Retinal pigment epithelial cell (primary cell): ENCODE results near the gene CALML6.

Experiments used
- DNase-seq: peaks from one replicate; pipeline ENCODE4 v3.0.0-alpha.2; 2010; ENCODE audit warnings: low read depth
- H3K4me3 ChIP-seq: 2 replicates; pipeline ENCODE4 v1.5.1; 2011; ENCODE audit warnings: mild to moderate bottlenecking, low read length, control low read depth, moderate library complexity
- TF ChIP-seq, protein P1 (sequence below): conservative IDR thresholded peaks from 2 replicates; pipeline ENCODE4 v1.5.1; 2011; ENCODE audit warnings: low read depth, low read length, control low read depth, inconsistent platforms

CALML6 gene

GRCh38 chr1:1947493-1947892 lies 32.4 kb downstream of the CALML6 start:
- DNase-seq = no peak
- TF ChIP-seq, protein P1, sequence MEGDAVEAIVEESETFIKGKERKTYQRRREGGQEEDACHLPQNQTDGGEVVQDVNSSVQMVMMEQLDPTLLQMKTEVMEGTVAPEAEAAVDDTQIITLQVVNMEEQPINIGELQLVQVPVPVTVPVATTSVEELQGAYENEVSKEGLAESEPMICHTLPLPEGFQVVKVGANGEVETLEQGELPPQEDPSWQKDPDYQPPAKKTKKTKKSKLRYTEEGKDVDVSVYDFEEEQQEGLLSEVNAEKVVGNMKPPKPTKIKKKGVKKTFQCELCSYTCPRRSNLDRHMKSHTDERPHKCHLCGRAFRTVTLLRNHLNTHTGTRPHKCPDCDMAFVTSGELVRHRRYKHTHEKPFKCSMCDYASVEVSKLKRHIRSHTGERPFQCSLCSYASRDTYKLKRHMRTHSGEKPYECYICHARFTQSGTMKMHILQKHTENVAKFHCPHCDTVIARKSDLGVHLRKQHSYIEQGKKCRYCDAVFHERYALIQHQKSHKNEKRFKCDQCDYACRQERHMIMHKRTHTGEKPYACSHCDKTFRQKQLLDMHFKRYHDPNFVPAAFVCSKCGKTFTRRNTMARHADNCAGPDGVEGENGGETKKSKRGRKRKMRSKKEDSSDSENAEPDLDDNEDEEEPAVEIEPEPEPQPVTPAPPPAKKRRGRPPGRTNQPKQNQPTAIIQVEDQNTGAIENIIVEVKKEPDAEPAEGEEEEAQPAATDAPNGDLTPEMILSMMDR = no peak
- no peak overlapping the region for H3K4me3 ChIP-seq

GRCh38 chr1:1948783-1949182 lies 33.7 kb downstream of the CALML6 start:
- TF ChIP-seq, protein P1 = no peak
- H3K4me3 ChIP-seq = no peak overlapping the region
- no peak for DNase-seq

- no peak overlapping the region for H3K4me3 ChIP-seq
- no peak for DNase-seq
- TF ChIP-seq, protein P1 = no peak
Measured at GRCh38 chr1:1950940-1951339, 35.9 kb downstream of the CALML6 start.

DNA sequence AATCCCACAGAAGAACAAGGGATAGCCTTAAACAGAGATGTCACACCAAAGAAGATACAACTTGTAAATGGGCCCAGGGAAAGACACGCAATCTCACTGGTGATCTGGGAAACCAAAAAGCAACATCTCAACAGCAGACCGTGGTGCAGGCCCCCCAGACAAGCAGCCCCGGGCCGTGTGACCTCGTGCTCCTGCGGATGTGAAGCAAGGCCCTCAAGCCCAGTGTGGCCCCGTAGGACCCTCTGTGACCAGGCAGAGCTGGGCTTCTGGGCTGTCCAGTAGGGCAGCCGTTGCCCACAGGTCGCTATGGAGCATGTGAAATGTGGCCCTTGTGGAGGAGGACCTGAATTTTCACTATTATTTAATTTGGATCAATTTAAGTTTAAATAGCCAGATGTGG lies 39.0 kb downstream of the CALML6 start:
- H3K4me3 ChIP-seq = no peak overlapping the region
- TF ChIP-seq, protein P1 = no peak
- DNase-seq = no peak

GRCh38 chr1:1954831-1955441 lies 39.9 kb downstream of the CALML6 start:
- H3K4me3 ChIP-seq = no peak overlapping the region
- no peak for DNase-seq
- TF ChIP-seq, protein P1 = peak; percentile 20

GRCh38 chr1:1955621-1956094 lies 40.6 kb downstream of the CALML6 start:
- H3K4me3 ChIP-seq = no peak overlapping the region
- TF ChIP-seq, protein P1 = no peak
- no peak for DNase-seq

GRCh38 chr1:1956101-1956500 lies 41.0 kb downstream of the CALML6 start:
- TF ChIP-seq, protein P1 = no peak
- no peak for DNase-seq
- H3K4me3 ChIP-seq = no peak overlapping the region
